NCI-H748 (cell line): ENCODE measurements around the gene CAPN13.

Source experiments
- DNase-seq: peaks from one replicate; lab custom pipeline; 2025; ENCODE audit not compliant: unreplicated experiment; lab: John Stamatoyannopoulos, UW

CAPN13 gene

DNA sequence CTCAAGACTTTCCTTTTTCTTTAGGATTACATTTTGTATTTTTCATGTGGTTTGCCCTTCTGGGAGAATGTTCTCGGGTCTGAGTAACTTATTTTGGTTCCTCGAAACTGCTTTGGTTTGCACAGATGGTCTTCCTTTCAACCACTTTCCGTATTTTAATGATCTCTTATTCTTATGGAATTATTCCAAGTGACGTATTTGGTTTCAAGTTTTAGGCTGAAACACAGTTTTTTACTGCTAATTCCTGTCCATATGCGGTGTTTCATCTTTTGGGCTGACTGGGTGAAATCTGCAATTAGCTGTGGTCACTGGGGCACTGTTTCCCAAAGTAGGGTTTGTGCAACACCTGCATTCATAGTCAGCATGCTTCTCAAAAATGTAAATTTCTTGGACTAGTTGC is 122.7 kb downstream of the CAPN13 start:
- DNase-seq: no peak

GRCh38 chr2:30684026-30684425 is 123.2 kb downstream of the CAPN13 start:
- DNase-seq: no peak

DNA sequence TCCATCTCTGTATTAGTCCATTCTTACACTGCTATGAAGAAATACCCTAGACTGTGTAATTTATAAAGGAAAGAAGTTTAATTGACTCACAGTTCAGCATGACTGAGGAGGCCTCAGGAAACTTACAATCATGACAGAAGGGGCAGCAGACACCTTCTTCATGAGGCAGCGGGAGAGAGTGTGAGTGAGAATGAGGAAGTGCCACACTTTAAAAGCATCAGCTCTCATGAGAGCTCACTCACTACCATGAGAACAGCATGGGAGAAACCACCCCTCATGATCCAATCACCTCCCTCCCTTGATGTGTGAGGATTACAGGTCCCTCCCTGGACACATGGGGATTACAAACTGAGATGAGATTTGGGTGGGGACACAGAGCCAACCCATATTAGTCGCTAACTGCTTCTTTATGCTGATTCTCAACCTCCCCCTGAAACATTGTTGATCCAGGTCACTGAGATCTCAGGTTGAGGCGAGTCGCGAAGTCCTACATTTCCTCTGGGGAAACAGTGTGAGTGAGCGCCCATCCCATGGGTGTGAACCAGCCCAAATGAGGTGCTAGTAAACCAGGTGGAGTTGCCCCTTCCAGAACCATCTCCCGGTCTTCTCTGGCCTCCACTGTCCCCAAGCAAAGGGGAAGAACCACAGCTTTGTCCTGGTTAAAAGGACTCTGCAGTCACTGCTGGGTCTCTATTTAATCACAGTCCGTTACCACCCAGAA is 123.8 kb downstream of the CAPN13 start:
- no peak for DNase-seq

GRCh38 chr2:30681022-30681421 is 126.2 kb downstream of the CAPN13 start:
- no peak for DNase-seq

DNA sequence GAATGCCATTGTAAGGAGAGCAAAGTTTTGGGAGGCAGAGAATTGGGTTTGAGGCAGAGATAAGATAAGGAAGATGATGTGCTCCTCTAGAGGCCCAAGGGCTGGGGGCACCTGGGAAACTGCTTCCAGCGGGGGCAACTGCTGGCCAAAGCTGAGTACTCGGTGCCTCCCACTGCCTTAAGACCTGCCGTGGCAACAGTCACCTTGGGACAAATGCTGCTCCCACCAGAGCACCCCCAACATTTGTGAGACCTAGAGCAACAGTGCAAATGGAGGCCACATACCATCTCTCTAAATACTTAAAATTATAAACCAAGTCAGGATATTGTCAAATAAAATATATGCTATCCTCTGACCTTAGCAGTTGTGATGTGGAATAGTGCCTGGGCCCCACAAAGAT is 127.1 kb downstream of the CAPN13 start:
- no peak for DNase-seq

DNA sequence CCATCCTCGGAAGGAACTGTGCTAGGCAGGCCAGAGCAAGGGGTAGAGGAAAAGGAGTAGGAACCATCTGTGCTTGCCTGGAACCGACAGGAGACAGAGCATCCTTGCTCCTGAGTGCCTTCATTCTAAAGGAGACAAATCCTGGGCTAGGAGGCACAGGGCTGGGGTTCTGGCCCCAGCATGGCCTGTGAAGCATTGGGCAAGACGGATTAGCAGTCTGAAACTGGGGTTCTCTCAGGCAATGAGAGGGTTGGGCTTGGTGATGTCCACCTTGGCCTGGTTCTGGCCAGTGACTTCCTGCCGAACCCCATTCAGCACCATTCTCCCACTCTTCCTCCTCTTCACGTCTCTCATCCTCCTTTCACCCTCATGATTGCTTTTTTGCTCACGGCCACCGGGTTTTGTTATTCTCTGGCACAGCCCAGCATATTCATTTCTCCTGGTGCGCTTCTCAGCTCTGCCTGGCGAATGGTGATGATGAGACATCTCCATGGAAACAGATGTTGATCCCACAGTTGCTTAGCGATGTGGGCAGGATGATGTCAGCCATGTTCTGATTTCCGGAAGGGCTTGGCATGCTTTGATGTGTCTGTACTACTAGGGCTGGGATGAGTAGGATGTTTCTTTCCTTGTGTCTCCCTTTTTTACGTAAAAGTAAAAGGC is 127.7 kb downstream of the CAPN13 start:
- peak; percentile 88 for DNase-seq

DNA sequence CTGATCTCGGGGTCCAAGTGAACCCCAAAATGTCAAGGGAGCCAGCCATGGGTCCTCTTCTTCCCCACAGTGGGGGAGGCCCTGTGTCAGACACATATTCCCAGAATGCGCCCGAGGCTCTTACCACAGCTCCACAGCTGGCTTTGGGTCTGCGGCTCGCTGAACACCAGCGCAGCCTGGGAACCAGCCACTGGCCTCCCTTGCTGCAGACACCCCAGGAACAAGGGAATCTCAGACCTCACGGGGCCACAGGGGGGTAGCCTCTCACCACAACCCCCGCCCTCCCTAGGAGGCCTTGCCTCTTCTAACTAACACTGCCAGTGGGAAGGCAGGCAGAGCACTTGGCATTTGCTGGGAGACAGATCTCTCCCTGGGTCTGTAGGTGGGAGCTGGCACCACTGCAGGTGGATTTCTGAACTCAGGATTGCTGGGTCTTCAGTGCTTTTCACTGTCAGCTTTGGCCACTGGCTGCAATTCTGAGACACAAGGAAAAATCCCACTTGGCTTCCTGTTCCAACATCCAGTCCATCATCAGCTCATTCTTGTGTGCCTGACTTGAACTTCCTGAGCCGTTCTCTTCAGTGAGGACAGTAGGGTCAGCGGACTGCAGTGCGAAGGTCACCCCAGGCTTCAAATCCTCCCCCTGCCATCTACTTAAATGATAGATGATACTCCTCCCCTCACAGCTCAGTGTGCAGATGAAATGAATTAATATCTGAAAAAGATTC is 128.7 kb downstream of the CAPN13 start:
- no peak for DNase-seq

DNA sequence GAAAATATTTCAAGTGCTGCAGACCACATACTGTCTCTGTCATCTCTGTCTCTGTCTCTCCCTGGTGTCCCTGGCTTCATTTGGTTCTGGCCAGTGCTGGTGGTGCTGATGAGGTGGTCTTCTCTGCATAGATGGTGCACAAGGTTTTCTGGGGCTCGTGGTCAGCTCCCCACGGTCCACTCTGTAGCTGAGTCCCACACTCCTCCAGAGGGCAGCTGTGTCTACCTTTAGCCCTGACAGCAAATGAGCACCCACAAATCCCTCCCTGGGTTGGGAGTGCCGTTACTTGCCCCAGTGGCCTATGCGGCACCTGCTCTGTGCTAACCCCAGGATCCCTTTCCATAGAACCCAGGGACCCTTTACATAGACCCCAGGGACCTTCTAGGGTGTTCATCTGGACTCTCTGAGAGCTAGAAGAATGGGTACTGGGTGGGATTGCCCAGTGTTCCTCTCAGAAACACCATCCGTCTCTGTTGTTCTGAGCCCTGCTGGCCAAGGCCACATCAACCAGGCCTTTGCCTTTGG is 129.3 kb downstream of the CAPN13 start:
- no peak for DNase-seq

DNA sequence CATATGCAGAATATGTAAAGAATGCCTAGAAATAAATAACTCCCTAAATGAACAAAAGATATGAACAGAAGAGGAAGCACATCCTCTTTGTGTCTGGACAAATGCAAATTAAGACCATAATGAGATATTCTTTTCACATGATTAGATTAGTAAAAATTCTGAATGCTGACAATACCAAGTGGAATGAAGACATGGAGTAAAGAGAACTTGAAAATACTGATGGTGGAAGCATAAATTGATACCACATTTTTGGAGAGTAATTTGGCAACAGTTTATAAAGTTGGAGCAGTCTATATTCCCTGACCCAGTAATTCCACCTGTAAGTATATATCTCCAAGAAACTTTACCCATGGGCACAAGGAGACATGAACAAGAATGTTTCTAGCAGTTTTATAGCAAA is 130.0 kb downstream of the CAPN13 start:
- no peak for DNase-seq

DNA sequence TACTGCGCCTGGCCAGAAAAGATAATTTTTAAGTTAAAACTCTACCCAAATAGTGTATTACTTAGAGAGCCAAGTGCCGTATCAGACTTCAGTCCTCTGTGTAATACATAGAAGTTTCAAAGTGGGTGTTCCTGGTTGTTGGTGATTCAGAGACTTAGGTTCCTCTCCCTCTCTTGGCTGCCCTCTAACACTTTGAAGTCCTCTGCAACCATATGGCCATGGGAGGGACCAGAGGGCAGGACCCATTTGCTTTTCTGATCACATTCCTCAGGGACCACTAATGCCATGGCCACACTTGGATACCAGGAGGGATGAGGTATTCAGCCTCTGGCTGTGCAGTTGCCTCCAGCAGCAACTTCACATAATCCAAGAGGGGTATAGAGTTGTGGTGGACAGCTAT is 131.5 kb downstream of the CAPN13 start:
- DNase-seq: no peak

DNA sequence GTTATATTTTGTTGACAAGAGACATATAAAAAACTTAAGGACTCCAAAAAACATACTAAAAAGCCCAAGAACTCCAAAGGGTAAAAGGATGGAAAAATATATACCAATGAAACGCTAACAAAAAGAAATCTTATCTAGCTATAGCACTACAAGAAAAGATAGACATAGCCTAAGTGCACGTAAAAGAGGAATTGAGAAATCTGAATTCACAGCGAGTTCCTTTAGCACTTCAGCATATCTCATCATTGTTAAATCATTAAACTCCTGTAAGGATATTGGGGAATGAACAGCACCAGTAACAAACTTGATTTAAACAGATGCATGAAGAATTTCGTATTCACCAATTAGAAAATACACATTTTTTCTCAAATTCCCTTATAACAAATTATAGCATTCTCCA is 134.1 kb downstream of the CAPN13 start:
- DNase-seq: no peak
